IPS-11a (cell line): ENCODE data around the gene LONRF2.
A peak's percentile ranks its signal among the peaks of the same experiment; 100 is the strongest.
"Not testable (repeated sequence)": the region's sequence is repeated elsewhere in the genome, so short reads cannot be mapped to it uniquely, and the experiment has no call there.

Experiments used
- H3K4me3 ChIP-seq: one replicate; pipeline ENCODE4 v1.5.1; 2013; ENCODE audit warnings: low read depth, low read length, control low read depth

The LONRF2 gene

DNA sequence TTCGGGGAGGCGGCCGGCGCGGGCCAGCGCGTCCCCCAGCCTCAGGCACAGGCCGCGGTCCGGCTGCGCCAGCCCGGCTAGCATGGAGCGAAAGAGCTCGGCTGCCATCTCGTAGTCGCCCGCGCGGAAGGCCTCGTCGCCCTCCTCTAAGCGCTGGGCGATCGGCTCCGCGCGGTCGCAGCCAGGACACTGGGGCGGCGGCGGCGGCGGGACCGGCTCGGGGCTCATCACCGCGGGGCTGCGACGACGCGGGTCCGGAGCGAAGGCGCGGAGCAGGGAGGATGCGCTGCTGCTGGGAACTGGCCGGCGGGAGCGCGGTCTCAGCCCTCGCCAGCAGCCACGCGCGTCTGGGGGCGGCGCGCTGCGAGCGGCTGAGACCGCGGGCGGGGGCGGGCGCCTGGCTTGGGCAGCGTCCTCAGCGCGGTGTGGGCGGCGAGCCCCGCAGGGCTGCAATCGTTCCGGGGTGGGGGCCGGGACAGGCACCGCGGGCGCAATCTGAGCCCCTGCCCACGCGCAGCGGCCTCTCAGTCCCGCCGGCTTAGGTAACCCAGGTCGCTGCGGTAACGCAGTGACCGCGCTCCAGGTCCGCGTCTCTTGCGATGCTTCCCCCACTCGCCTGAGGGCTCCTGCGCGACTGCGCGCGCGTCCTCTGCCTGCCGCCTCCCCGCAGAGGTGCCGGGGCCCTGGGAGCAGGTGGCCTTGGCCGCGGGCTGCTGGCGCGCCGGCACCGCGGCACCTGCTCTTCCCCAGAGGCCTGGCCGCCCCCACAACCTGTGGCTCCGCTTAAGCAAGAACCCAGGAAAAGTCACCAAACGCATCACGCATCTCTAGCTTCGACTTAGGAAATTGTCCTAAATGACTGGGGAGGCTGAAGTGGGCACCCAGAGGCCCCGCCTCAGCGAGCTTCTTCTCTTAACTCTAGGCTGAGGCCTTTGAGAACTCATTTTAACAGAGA lies at the start of gene LONRF2:
Gene LONRF2, minus strand, starts transcription at position 636 of the 955 bp plus-strand sequence. Its CDS starts 408 bp downstream, at position 228.
- peak within 1 kb of the TSS; percentile 36 for H3K4me3 ChIP-seq

DNA sequence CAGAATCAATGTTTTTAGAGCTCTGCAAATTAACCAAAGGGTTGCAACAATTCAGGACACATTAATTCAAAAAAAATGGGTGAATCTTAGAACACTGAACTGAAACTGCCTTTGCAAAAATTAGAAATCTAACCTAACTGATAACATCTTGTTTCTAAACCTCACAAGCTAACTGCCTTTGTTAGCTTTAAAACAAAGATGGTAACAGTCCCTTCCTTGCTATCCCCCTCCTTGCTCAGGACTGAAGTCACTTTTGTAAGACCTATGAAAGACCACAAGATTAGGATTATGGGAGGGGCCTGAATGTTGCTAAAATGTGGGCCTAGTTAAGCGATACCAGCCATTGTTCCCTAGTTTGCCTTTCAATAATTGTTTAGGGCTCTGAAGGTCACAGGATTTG lies 44.9 kb upstream of the LONRF2 start:
- H3K4me3 ChIP-seq: no peak overlapping the region

DNA sequence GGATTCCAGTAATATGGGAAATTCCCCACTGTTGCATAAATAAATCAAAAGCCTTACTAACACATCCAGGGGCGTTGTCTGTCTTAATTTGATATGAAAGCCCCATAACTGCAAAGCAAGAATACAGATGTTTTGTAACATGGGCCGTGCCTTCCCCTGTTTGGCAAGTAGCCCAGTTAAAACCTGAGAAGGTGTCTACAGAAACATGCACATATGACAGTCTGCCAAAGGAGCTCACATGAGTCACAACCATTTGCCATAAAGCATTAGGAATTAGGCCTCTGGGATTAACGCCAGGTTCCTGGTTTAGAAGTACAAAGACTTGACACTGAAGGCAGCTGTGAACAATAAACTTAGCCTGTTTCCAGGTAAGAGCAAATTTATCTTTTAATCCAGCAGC lies 43.1 kb upstream of the LONRF2 start:
- H3K4me3 ChIP-seq: no peak overlapping the region

DNA sequence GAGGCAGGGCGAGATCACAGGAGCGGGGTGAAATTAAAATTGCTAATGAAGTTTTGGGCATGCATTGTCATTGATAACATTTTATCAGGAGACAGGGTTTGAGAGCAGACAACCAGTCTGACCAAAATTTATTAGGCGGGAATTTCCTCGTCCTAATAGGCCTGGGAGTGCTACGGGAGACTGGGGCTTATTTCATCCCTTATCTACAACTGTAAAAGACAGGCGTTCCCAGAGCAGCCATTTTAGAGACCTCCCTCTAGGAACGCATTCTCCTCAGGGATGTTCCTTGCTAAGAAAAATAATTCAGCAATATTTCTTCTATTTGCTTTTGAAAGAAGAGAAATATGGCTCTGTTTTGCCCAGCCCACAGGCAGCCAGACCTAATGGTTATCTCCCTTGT lies 40.0 kb upstream of the LONRF2 start:
- H3K4me3 ChIP-seq: not testable (repeated sequence)

GRCh38 chr2:100359576-100359975 lies 37.3 kb upstream of the LONRF2 start:
- no peak overlapping the region for H3K4me3 ChIP-seq

GRCh38 chr2:100358554-100358953 lies 36.3 kb upstream of the LONRF2 start:
- H3K4me3 ChIP-seq: no peak overlapping the region

- no peak overlapping the region for H3K4me3 ChIP-seq
Measured at GRCh38 chr2:100352521-100352920, 30.2 kb upstream of the LONRF2 start.

DNA sequence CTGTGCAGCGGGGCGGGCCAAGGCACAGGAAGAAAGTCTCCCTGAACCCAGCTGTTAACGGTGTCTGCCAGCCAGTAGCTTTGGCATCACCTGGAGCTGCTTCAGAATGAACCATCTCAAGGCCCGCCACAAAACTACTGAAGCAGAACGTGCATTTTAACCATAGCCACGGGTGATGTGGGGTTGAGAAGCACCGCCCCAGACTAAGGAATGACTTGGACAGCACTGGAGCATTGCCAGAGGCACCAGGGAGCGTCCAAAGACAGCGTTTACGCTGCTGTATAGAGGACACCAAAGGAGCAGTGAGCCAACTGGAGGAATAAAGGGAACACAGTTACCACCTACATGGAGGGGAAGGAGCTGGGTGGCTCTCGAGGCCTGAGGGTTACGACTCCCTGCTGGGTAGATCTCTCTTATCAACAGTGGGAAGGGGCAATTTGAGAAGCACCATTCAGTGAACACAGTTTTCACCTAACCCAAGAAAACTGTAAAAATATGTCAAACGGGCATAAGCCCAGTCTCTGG lies 28.4 kb upstream of the LONRF2 start:
- H3K4me3 ChIP-seq: no peak overlapping the region

- not testable (repeated sequence) for H3K4me3 ChIP-seq
Measured at GRCh38 chr2:100345144-100345543, 22.8 kb upstream of the LONRF2 start.

GRCh38 chr2:100344433-100344832 lies 22.1 kb upstream of the LONRF2 start:
- no peak overlapping the region for H3K4me3 ChIP-seq

- not testable (repeated sequence) for H3K4me3 ChIP-seq
Measured at GRCh38 chr2:100342466-100342865, 20.2 kb upstream of the LONRF2 start.

DNA sequence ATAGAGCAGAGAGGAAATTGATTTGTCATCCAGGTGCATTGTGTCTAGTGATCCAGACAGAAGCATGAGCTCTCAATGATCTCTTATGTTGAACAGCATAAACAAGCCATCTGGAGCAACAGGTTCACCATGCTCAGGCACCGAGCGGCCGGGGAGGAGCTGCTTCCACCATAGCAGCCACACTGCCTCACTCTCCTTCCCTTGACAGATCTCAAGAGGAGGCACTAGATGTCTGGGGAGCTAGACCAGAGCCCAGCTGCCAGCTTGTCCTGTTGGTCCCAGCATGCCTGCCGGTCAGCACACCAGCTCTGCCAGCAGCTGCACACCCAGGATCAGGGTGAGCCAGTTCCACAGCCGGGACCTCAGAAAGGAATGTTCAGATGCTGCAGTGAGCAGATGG lies 17.5 kb upstream of the LONRF2 start:
- H3K4me3 ChIP-seq: no peak overlapping the region

DNA sequence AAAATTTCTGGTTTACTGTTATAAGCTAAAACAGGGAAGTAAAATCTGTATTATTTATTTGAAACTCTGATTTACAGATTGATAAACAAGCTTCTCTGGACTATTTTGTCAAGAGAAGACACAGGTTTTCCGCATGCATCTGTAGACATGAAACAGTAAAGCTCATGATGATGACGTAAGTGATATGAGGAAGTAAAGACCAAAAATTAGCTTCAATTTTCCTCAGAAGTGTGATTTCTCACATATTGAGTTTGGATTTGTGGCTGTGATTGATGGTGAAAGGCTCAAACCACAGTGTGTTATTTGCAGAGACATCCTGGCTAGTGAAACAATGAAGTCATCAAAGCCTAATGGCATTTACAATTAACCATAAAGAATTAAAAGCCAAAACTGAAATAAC lies 12.6 kb upstream of the LONRF2 start:
- H3K4me3 ChIP-seq: no peak overlapping the region

DNA sequence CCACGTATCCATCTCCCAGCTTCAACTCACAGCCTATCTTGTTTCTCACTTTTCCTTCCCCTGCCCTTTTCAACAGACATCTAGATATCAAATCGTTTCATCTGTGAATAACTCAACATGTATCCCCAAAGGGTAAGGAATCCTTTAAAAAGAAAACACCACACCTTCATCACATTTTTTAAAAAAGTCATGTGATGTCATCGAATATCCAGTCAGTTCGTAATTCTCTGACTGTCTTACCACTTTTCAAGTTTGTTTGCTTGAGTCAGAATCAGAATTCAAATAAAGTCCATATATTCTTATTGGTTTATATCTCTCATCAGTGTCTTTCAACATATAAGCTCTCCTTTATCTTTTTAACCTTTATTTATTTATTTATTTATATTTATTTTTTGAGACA lies 5.4 kb upstream of the LONRF2 start:
- H3K4me3 ChIP-seq: no peak overlapping the region

GRCh38 chr2:100321179-100321865 lies 979 bp downstream of the LONRF2 start:
- peak overlapping the region; percentile 25 for H3K4me3 ChIP-seq

DNA sequence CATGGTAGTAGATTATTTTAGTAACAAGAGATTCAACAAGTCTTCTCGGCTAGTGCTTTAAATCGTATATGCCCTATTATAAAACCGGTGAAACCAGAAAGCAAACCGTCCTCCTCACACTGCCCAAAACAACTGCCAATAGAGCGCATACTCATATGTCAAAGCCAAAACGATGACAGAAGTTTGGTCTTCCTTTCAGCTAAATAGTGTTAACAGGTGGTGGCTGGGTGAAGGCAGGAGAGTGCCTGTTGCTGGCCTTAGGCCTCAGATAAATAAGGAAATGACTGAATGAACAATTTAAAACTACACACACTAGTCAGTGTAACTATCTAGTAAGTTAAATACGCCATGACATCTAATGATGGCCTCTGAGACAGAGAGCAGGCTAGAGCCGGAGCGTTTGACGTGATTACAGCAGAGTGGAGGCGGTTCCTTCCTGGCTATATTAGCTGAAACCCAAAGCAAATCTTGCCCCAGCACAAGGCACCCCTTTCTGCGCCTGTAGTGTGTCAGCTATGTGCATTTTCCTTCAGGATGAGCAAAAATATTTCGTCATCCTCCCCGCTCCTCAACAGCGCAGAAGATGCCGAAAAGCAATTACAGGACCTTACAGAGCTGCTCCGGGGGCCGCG lies 1.6 kb downstream of the LONRF2 start:
- peak overlapping the region; percentile 25 for H3K4me3 ChIP-seq

DNA sequence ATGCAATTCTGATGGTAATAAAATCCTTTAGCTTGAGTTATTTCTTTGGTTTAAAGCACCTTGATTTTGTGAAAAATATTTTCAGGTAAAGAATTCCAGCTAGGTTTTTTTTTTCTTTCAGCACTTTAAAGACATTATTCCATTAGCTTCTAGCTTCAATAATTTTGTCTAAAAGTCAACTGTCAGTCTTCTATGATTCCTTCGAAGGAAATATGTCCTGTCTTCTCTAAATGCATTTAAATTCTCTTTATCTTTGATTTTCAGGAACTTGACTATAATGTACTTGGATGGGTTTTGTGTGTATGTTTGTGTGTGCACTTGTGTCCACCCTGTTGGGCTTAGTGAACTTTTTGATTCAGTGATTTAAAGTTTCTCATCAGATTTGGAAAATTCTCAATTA lies 4.7 kb downstream of the LONRF2 start:
- no peak overlapping the region for H3K4me3 ChIP-seq

DNA sequence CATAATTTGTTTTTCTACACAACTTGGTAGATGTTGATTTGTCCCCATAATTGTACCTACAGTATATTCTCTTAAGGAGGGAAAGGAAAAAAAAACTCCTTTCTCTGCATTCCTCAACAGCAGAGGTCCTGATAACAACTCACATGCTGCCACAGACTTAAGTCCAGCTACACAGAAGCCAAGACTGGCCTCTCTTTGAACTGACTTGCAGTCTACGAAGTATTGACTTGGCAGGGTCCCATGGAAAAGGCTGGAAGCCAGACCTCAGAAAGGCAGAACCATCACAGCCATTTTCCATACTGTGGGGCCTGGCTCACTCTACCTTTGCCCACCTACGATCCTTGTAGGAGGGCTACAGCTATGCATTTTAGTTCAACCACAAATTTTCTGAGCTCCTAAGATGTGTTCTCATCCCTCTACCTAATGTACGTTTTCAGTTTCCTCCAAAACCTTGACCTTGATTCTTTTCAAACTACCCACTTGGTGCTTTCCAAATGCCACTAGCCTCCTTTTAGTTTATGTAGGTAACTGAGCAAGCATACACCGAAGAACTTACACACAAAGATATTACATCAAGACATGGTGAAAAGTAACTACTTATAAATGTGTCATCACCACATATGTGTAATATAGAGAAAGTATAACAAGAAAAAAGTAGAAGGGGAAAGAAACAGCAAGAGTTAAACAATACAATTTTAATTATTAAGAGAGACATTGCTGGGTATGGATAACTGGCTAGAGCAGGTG lies 12.2 kb downstream of the LONRF2 start:
- H3K4me3 ChIP-seq: no peak overlapping the region

DNA sequence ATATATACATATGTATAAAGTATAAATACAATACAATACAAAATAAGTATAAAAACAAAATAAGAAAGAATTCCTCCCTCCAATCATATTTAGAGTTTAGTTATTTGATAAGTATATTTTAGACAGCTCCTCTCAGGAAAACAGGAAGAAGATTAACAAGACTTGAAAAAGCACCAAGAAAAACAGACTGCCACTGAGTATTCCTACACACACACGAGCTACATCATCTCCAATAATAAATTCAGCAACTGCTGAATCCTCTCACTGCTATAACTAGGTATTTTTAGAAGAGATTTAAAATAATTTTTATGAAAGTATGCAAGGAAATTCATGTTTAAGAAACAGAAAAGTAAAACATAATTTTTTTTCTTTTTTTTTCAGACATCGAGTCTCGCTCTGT lies 13.0 kb downstream of the LONRF2 start:
- H3K4me3 ChIP-seq: no peak overlapping the region

DNA sequence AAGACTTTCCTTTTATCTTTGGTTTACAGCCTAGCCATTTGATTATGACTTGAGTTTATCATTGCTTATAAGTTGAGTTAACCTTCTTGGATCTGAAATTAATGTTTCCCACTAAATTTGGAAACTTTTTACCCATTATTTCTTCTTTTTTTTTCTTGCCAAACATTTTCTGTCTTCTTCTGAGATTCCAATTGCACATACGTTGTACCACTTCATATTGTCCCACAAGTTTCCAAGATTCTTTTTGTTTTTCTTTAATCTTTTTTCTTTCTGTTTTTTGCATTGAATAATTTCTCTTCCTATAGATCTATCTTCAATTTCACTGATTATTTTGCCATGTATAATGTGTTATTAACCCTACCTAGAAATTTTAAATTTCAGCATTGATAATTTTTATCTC lies 18.6 kb downstream of the LONRF2 start:
- no peak overlapping the region for H3K4me3 ChIP-seq

- H3K4me3 ChIP-seq: no peak overlapping the region
Measured at GRCh38 chr2:100302585-100302892, 19.8 kb downstream of the LONRF2 start.
